ENCODE measurements around the gene C11orf58. TPM values are rescaled to one million over a fixed set of nuclear protein-coding genes. Genes with fewer than 3 reads are reported as not detected.

The C11orf58 gene
- total RNA-seq, 1 experiment from 2014 or later, result 157 TPM

GRCh38 chr11:16783321-16783801 is 44.9 kb downstream of the C11orf58 start:
- H3K4me3 Mint-ChIP-seq (ENCODE audit: low read depth, unreplicated experiment), result no peak overlapping the region
- CTCF ChIA-PET, result no interaction called here
- H3K4me1 Mint-ChIP-seq (ENCODE audit: low read depth, unreplicated experiment), result peaks cover 94% of the 10 kb centered on the region
- DNase-seq, result no peak
- intact Hi-C loops (cut with micrococcal nuclease; ENCODE audit: unreplicated experiment), result no loop called here
- TF ChIP-seq CTCF (IDR thresholded peaks at IDR 0.05; ENCODE audit: unreplicated experiment), result no peak
- no peaks in the 10 kb centered on the region for H3K9me3 Mint-ChIP-seq (ENCODE audit: low read depth, unreplicated experiment)
- peaks cover 76% of the 10 kb centered on the region for H3K36me3 Mint-ChIP-seq (ENCODE audit: insufficient read depth, unreplicated experiment)
- BruUV-seq (replicated peaks), result no TSS peak
- H3K27ac Mint-ChIP-seq (ENCODE audit: unreplicated experiment), result no peak overlapping the region
- H3K27me3 Mint-ChIP-seq (ENCODE audit: unreplicated experiment), result no peaks in the 10 kb centered on the region

- peaks cover 76% of the 10 kb centered on the region for H3K36me3 Mint-ChIP-seq (ENCODE audit: insufficient read depth, unreplicated experiment)
- H3K4me3 Mint-ChIP-seq (ENCODE audit: low read depth, unreplicated experiment), result no peak overlapping the region
- peak overlapping the region; percentile 60 for H3K27ac Mint-ChIP-seq (ENCODE audit: unreplicated experiment)
- H3K4me1 Mint-ChIP-seq (ENCODE audit: low read depth, unreplicated experiment), result peaks cover 94% of the 10 kb centered on the region
- no peaks in the 10 kb centered on the region for H3K27me3 Mint-ChIP-seq (ENCODE audit: unreplicated experiment)
- DNase-seq, result no peak
- CTCF ChIA-PET, result interaction anchor here (0.9 kb wide), 1 partner anchor 9 kb away, joined by 3 read pairs; no protein-coding TSS in a partner anchor
- H3K9me3 Mint-ChIP-seq (ENCODE audit: low read depth, unreplicated experiment), result no peaks in the 10 kb centered on the region
- BruUV-seq (replicated peaks), result no TSS peak
- intact Hi-C loops (cut with micrococcal nuclease; ENCODE audit: unreplicated experiment), result no loop called here
- TF ChIP-seq CTCF (IDR thresholded peaks at IDR 0.05; ENCODE audit: unreplicated experiment), result no peak
Observed at GRCh38 chr11:16784097-16784496, 45.6 kb downstream of the C11orf58 start.

- no peak for DNase-seq
- CTCF ChIA-PET, result interaction anchor here (0.6 to 0.9 kb wide), 3 partner anchors 8 to 399 kb away, joined by 3 to 4 read pairs (median 3); no protein-coding TSS in a partner anchor
- Mint-ChIP-seq H3K27ac (ENCODE audit: unreplicated experiment) (peak overlapping the region; percentile 60), H3K4me3 (ENCODE audit: low read depth, unreplicated experiment) (no peak overlapping the region), H3K36me3 (ENCODE audit: insufficient read depth, unreplicated experiment) (peaks cover 77% of the 10 kb centered on the region), H3K27me3 (ENCODE audit: unreplicated experiment) (no peaks in the 10 kb centered on the region), H3K4me1 (ENCODE audit: low read depth, unreplicated experiment) (peaks cover 94% of the 10 kb centered on the region), H3K9me3 (ENCODE audit: low read depth, unreplicated experiment) (no peaks in the 10 kb centered on the region)
- BruUV-seq (replicated peaks), result no TSS peak
- no peak for TF ChIP-seq CTCF (IDR thresholded peaks at IDR 0.05; ENCODE audit: unreplicated experiment)
- intact Hi-C loops (cut with micrococcal nuclease; ENCODE audit: unreplicated experiment), result loop anchor here (5.0 kb wide), 2 partner anchors 98 to 278 kb away; no protein-coding TSS in a partner anchor
Observed at GRCh38 chr11:16784666-16785065, 46.2 kb downstream of the C11orf58 start.

- DNase-seq, result peak; percentile 72
- no TSS peak for BruUV-seq (replicated peaks)
- CTCF ChIA-PET, result interaction anchor here (0.6 to 1.3 kb wide), 3 partner anchors 25 to 153 kb away, joined by 3 to 5 read pairs (median 3); no protein-coding TSS in a partner anchor
Observed at GRCh38 chr11:16785520-16786128, 47.2 kb downstream of the C11orf58 start.

More at GRCh38 chr11:16785520-16786128, 47.2 kb downstream of the C11orf58 start:
- H3K27ac Mint-ChIP-seq (ENCODE audit: unreplicated experiment), result peak overlapping the region; percentile 42
- no peaks in the 10 kb centered on the region for H3K9me3 Mint-ChIP-seq (ENCODE audit: low read depth, unreplicated experiment)
- intact Hi-C loops (cut with micrococcal nuclease; ENCODE audit: unreplicated experiment), result loop anchor here (5.0 kb wide), 2 partner anchors 97 to 277 kb away; no protein-coding TSS in a partner anchor
- no peaks in the 10 kb centered on the region for H3K27me3 Mint-ChIP-seq (ENCODE audit: unreplicated experiment)
- peaks cover 72% of the 10 kb centered on the region for H3K36me3 Mint-ChIP-seq (ENCODE audit: insufficient read depth, unreplicated experiment)
- peak; percentile 86 for TF ChIP-seq CTCF (IDR thresholded peaks at IDR 0.05; ENCODE audit: unreplicated experiment)
- no peak overlapping the region for H3K4me3 Mint-ChIP-seq (ENCODE audit: low read depth, unreplicated experiment)
- H3K4me1 Mint-ChIP-seq (ENCODE audit: low read depth, unreplicated experiment), result peaks cover 84% of the 10 kb centered on the region

All from Calu3 (cell line).